WTC11 (cell line): ENCODE measurements around the gene NFATC2. TPM values are rescaled to one million over a fixed set of nuclear protein-coding genes. Genes with fewer than 3 reads are reported as not detected.

Experiments used
- ATAC-seq: fragments of 200-7000 bp; cut with Tn5 transposase; 2 replicates; pipeline ENCODE4 v1.10.0; 2021; ENCODE audit warnings: mild to moderate bottlenecking, moderate library complexity
- CTCF ChIA-PET: fragments of 300-600 bp; sonication (Branson Sonifier 250); formaldehyde crosslinking; loops from one replicate; lab custom pipeline; 2021; ENCODE audit warnings: antibody characterized with exemption; lab: Charles Lee
- POLR2A ChIA-PET: fragments of 350-600 bp; sonication (Branson Sonifier 250); formaldehyde crosslinking; loops from one replicate; lab custom pipeline; 2021; ENCODE audit warnings: antibody characterized with exemption; lab: Charles Lee
- DNase-seq: peaks from one replicate; pipeline ENCODE4 v3.0.0; 2021; ENCODE audit warnings: low spot score
- H3K27ac Mint-ChIP-seq: 2 replicates; pipeline ENCODE4 v1.8.0; 2021; ENCODE audit warnings: mixed read lengths
- H3K27me3 Mint-ChIP-seq: 2 replicates; pipeline ENCODE4 v1.8.0; 2021; ENCODE audit warnings: low read depth, mild to moderate bottlenecking, moderate library complexity, mixed read lengths
- H3K36me3 Mint-ChIP-seq: 2 replicates; pipeline ENCODE4 v1.8.0; 2021; ENCODE audit warnings: mixed read lengths
- H3K4me1 Mint-ChIP-seq: 2 replicates; pipeline ENCODE4 v1.8.0; 2022; ENCODE audit warnings: mixed read lengths
- H3K4me3 Mint-ChIP-seq: 2 replicates; pipeline ENCODE4 v1.8.0; 2021; ENCODE audit warnings: mild to moderate bottlenecking, moderate library complexity, mixed read lengths
- H3K9me3 Mint-ChIP-seq: 2 replicates; pipeline ENCODE4 v1.8.0; 2021; ENCODE audit warnings: mixed read lengths
- FOXP1 ChIP-seq: sonication (generic); formaldehyde crosslinking; IDR thresholded peaks from 2 replicates; pipeline ENCODE4 v1.8.0; 2022; ENCODE audit warnings: missing genetic modification reagents, mild to moderate bottlenecking, moderate library complexity, borderline replicate concordance
- MYBL2 ChIP-seq: sonication (generic); formaldehyde crosslinking; IDR thresholded peaks from 2 replicates; pipeline ENCODE4 v1.8.1; 2023; ENCODE audit warnings: mild to moderate bottlenecking, moderate library complexity, missing genetic modification reagents
- NFE2L1 ChIP-seq: sonication (generic); formaldehyde crosslinking; IDR thresholded peaks from 2 replicates; pipeline ENCODE4 v1.8.1; 2023; ENCODE audit warnings: missing genetic modification reagents
- NR2C2 ChIP-seq: sonication (generic); formaldehyde crosslinking; IDR thresholded peaks from 2 replicates; pipeline ENCODE4 v1.8.0; 2022; ENCODE audit warnings: mild to moderate bottlenecking, missing genetic modification reagents
- OVOL2 ChIP-seq: fragments of 250-450 bp; sonication (Bioruptor Pico); IDR thresholded peaks from 2 replicates; pipeline ENCODE4 v1.9.0; 2021; ENCODE audit warnings: mild to moderate bottlenecking, borderline replicate concordance
- SMAD3 ChIP-seq: sonication (generic); formaldehyde crosslinking; IDR thresholded peaks from 2 replicates; pipeline ENCODE4 v1.8.0; 2022; ENCODE audit warnings: missing genetic modification reagents, mild to moderate bottlenecking, borderline replicate concordance
- ZBTB21 ChIP-seq: sonication (generic); formaldehyde crosslinking; IDR thresholded peaks from 2 replicates; pipeline ENCODE4 v1.8.1; 2023; ENCODE audit warnings: mild to moderate bottlenecking, missing genetic modification reagents, borderline replicate concordance
- ZNF232 ChIP-seq: sonication (generic); formaldehyde crosslinking; IDR thresholded peaks from 2 replicates; pipeline ENCODE4 v1.8.0; 2022; ENCODE audit warnings: mild to moderate bottlenecking, missing genetic modification reagents
- total RNA-seq: library from RNA; stranded (reverse); gene quantifications from 3 replicates; pipeline ENCODE4 v1.2.3, GENCODE V29; 2021
- TF ChIP-seq, protein P1 (sequence below): sonication (generic); formaldehyde crosslinking; IDR thresholded peaks from 2 replicates; pipeline ENCODE4 v1.8.1; 2022; ENCODE audit warnings: mild to moderate bottlenecking, moderate library complexity, missing genetic modification reagents
- TF ChIP-seq, protein P2 (sequence below): sonication (generic); formaldehyde crosslinking; IDR thresholded peaks from 2 replicates; pipeline ENCODE4 v1.8.1; 2023; ENCODE audit warnings: mild to moderate bottlenecking, missing genetic modification reagents, moderate library complexity
- TF ChIP-seq, protein P3 (sequence below): sonication (generic); formaldehyde crosslinking; IDR thresholded peaks from 2 replicates; pipeline ENCODE4 v1.8.0; 2023; ENCODE audit warnings: missing genetic modification reagents, mild to moderate bottlenecking, borderline replicate concordance
- TF ChIP-seq, protein P4 (sequence below): sonication (generic); formaldehyde crosslinking; IDR thresholded peaks from 2 replicates; pipeline ENCODE4 v1.8.0; 2022; ENCODE audit warnings: mild to moderate bottlenecking, missing genetic modification reagents

The NFATC2 gene
- total RNA-seq, 1 experiment from 2014 or later = 1.7 TPM

DNA sequence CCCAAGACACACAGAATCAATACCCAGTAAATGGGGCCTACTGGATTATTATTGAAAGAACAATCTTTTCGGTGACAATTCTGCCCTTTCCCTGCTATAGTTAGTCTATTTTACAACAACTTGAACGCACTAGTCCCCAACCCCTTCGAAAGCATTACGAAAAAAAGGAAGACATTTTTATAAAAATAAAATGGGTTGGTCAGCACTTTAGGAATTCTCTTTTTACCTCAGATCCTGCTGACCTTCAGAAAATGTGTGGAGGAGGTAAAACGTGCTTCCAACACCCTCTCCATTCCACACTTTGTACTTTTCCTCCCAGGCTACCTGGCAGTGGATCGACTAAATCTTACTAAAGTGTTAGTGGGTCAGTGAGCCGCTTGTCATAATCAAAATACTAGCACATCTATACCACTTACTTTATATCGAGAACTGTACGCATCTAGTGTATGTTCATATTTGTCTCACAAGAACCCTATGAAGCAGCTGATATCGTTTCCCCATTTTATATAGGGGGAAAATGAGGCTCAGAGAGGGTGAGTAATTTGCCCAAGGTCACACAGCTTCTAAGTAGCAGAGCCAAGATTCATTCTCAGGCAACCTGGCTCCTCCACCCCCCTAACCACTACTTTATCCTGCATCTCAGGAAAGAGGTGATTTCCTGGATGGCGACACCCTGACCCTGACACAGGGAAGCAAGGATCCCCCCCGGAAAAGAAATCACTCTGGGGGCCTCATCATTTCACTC is 10.6 kb downstream of the NFATC2 start:
- ChIA-PET POLR2A (no interaction called here), CTCF (interaction anchor here (0.9 kb wide), 1 partner anchor 63 kb away, joined by 3 read pairs; no protein-coding TSS in a partner anchor)
- ATAC-seq = no peak
- Mint-ChIP-seq H3K27ac (no peak overlapping the region), H3K36me3 (no peaks in the 10 kb centered on the region), H3K4me3 (no peak overlapping the region), H3K9me3 (no peaks in the 10 kb centered on the region), H3K4me1 (no peaks in the 10 kb centered on the region), H3K27me3 (no peaks in the 10 kb centered on the region)
- DNase-seq = no peak
- TF ChIP-seq FOXP1 = no peak
- TF ChIP-seq MYBL2 (CRISPR knock-in tag) = no peak
- no peak for TF ChIP-seq ZNF232 (CRISPR knock-in tag)
- TF ChIP-seq, protein P1, sequence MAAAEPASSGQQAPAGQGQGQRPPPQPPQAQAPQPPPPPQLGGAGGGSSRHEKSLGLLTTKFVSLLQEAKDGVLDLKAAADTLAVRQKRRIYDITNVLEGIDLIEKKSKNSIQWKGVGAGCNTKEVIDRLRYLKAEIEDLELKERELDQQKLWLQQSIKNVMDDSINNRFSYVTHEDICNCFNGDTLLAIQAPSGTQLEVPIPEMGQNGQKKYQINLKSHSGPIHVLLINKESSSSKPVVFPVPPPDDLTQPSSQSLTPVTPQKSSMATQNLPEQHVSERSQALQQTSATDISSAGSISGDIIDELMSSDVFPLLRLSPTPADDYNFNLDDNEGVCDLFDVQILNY (CRISPR knock-in tag) = no peak
- TF ChIP-seq SMAD3 (CRISPR knock-in tag) = no peak
- TF ChIP-seq, protein P2, sequence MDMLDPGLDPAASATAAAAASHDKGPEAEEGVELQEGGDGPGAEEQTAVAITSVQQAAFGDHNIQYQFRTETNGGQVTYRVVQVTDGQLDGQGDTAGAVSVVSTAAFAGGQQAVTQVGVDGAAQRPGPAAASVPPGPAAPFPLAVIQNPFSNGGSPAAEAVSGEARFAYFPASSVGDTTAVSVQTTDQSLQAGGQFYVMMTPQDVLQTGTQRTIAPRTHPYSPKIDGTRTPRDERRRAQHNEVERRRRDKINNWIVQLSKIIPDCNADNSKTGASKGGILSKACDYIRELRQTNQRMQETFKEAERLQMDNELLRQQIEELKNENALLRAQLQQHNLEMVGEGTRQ (CRISPR knock-in tag) = no peak
- TF ChIP-seq, all 79 proteins: peak for 0

DNA sequence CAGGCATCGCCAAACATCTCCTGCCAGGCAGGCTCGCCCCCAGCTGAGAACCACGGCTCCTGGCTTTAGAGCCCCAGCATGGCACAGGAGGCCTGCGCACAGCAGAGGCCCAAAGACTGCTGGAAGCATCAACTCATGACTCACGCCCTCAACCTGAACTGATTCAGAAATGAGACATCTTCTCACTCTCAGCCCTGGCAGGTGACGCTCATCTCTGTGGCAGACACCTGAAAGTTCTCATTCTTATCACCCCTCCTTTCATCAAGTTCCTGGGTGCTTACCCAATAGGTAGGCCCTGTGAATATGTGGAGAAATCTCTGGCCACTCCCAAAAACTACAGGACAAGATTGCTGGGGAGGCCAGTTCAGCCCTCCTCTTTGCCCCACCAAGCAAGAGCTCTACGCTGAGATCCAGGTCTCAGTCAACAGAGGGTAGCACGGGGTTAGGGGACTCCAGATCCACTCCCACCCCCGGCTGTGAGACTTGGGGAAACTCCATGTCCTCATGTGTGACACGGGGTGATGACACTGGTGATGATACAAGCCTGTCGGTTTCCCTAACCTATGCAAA is 11.3 kb downstream of the NFATC2 start:
- ChIA-PET POLR2A (no interaction called here), CTCF (no interaction called here)
- DNase-seq = no peak
- Mint-ChIP-seq H3K27ac (0 out of 2 replicates have a peak overlapping the region, but pooled peaks have one; percentile 32), H3K9me3 (no peaks in the 10 kb centered on the region), H3K36me3 (no peaks in the 10 kb centered on the region), H3K4me3 (no peak overlapping the region), H3K27me3 (no peaks in the 10 kb centered on the region), H3K4me1 (no peaks in the 10 kb centered on the region)
- ATAC-seq = no peak
- TF ChIP-seq NFE2L1 (CRISPR knock-in tag) = no peak

DNA sequence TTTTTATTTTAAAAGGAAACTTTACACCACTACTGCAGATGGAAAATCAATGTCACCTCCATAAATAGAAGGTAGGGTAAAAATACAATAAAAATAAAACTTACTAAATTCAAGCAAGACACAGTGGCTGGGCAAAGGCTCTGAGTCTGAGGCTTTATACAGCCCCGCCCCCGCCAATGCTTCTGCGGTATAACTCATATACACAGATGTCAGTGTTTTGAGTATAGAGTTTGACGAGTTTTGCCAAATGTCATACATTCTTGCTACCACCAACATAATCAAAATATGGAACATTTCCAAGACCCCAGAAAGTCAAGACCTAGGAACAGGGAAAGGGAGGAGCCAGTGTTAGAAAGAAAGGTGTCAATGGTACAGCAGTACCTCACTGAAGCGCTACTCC is 12.8 kb downstream of the NFATC2 start:
- DNase-seq = no peak
- no peak for ATAC-seq
- ChIA-PET POLR2A (no interaction called here), CTCF (no interaction called here)
- TF ChIP-seq NR2C2 (CRISPR knock-in tag) (no peak), ZBTB21 (CRISPR knock-in tag) (no peak), OVOL2 (no peak)
- TF ChIP-seq, protein P3, sequence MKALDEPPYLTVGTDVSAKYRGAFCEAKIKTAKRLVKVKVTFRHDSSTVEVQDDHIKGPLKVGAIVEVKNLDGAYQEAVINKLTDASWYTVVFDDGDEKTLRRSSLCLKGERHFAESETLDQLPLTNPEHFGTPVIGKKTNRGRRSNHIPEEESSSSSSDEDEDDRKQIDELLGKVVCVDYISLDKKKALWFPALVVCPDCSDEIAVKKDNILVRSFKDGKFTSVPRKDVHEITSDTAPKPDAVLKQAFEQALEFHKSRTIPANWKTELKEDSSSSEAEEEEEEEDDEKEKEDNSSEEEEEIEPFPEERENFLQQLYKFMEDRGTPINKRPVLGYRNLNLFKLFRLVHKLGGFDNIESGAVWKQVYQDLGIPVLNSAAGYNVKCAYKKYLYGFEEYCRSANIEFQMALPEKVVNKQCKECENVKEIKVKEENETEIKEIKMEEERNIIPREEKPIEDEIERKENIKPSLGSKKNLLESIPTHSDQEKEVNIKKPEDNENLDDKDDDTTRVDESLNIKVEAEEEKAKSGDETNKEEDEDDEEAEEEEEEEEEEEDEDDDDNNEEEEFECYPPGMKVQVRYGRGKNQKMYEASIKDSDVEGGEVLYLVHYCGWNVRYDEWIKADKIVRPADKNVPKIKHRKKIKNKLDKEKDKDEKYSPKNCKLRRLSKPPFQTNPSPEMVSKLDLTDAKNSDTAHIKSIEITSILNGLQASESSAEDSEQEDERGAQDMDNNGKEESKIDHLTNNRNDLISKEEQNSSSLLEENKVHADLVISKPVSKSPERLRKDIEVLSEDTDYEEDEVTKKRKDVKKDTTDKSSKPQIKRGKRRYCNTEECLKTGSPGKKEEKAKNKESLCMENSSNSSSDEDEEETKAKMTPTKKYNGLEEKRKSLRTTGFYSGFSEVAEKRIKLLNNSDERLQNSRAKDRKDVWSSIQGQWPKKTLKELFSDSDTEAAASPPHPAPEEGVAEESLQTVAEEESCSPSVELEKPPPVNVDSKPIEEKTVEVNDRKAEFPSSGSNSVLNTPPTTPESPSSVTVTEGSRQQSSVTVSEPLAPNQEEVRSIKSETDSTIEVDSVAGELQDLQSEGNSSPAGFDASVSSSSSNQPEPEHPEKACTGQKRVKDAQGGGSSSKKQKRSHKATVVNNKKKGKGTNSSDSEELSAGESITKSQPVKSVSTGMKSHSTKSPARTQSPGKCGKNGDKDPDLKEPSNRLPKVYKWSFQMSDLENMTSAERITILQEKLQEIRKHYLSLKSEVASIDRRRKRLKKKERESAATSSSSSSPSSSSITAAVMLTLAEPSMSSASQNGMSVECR (CRISPR knock-in tag) = no peak
- TF ChIP-seq, protein P4, sequence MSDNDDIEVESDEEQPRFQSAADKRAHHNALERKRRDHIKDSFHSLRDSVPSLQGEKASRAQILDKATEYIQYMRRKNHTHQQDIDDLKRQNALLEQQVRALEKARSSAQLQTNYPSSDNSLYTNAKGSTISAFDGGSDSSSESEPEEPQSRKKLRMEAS (CRISPR knock-in tag) = no peak
- Mint-ChIP-seq H3K9me3 (no peaks in the 10 kb centered on the region), H3K4me3 (no peak overlapping the region), H3K27me3 (no peaks in the 10 kb centered on the region), H3K36me3 (no peaks in the 10 kb centered on the region), H3K27ac (no peak overlapping the region; the same call in 1 of the 2 replicates), H3K4me1 (peaks cover 5% of the 10 kb centered on the region)
